DOHH2 (cell line): ENCODE results near the gene RECQL.

Source experiments
- H3F3A ChIP-seq: fragments of 200-600 bp; sonication (generic), shearing (Covaris generic); 2 replicates; pipeline ENCODE4 v1.6.0; 2016; ENCODE audit warnings: antibody characterized with exemption, mild to moderate bottlenecking; ENCODE audit not compliant: control insufficient read depth, insufficient read depth
- H3K27ac ChIP-seq: fragments of 200-600 bp; sonication (generic); 2 replicates; pipeline ENCODE4 v1.5.1; 2014; ENCODE audit warnings: low read depth, mild to moderate bottlenecking, low read length, moderate library complexity
- H3K27me3 ChIP-seq: fragments of 200-600 bp; sonication (generic); 2 replicates; pipeline ENCODE4 v1.6.1; 2014; ENCODE audit warnings: mild to moderate bottlenecking, low read length, mixed read lengths; ENCODE audit not compliant: control insufficient read depth
- H3K36me3 ChIP-seq: fragments of 200-600 bp; sonication (generic); 2 replicates; pipeline ENCODE4 v1.6.1; 2014; ENCODE audit warnings: mild to moderate bottlenecking, low read length, moderate library complexity, mixed read lengths; ENCODE audit not compliant: control insufficient read depth
- H3K4me1 ChIP-seq: fragments of 200-600 bp; sonication (generic); 2 replicates; pipeline ENCODE4 v1.6.1; 2014; ENCODE audit warnings: mild to moderate bottlenecking, low read length, mixed read lengths; ENCODE audit not compliant: control insufficient read depth
- H3K4me2 ChIP-seq: fragments of 200-600 bp; sonication (generic); 2 replicates; pipeline ENCODE4 v1.6.0; 2014; ENCODE audit warnings: mild to moderate bottlenecking, low read length, moderate library complexity
- H3K4me3 ChIP-seq: fragments of 200-600 bp; sonication (generic); 2 replicates; pipeline ENCODE4 v1.5.1; 2014; ENCODE audit warnings: mild to moderate bottlenecking, low read length, mixed read lengths
- H3K79me2 ChIP-seq: fragments of 200-600 bp; sonication (generic); 2 replicates; pipeline ENCODE4 v1.6.1; 2014; ENCODE audit warnings: mild to moderate bottlenecking, low read length, mixed read lengths; ENCODE audit not compliant: control insufficient read depth
- H3K9me2 ChIP-seq: fragments of 200-600 bp; sonication (generic); replicated peaks from 2 replicates; pipeline ENCODE4 v1.6.1; 2014; ENCODE audit warnings: mild to moderate bottlenecking, low read length, mixed read lengths; ENCODE audit not compliant: control insufficient read depth
- H3K9me3 ChIP-seq: fragments of 200-600 bp; sonication (generic); 2 replicates; pipeline ENCODE4 v1.6.1; 2014; ENCODE audit warnings: antibody characterized with exemption, low read length, mixed read lengths; ENCODE audit not compliant: control insufficient read depth, insufficient read depth
- H4K20me1 ChIP-seq: fragments of 200-600 bp; sonication (generic); 2 replicates; pipeline ENCODE4 v1.6.0; 2014; ENCODE audit warnings: low read depth, mild to moderate bottlenecking, antibody characterized with exemption, low read length, moderate library complexity; ENCODE audit not compliant: control insufficient read depth, insufficient read depth
- EZH2phosphoT487 ChIP-seq: fragments of 200-600 bp; sonication (generic); IDR thresholded peaks from 2 replicates; pipeline ENCODE4 v1.6.1; 2017; ENCODE audit warnings: borderline replicate concordance, mild to moderate bottlenecking, antibody characterized with exemption, low read length, moderate library complexity, mixed read lengths
- TF ChIP-seq, protein P1 (sequence below): fragments of 200-600 bp; sonication (generic); IDR thresholded peaks from one replicate; pipeline ENCODE4 v1.5.1; 2014; ENCODE audit warnings: antibody characterized with exemption, mild to moderate bottlenecking, low read depth, low read length; ENCODE audit not compliant: poor library complexity, severe bottlenecking

RECQL gene

DNA sequence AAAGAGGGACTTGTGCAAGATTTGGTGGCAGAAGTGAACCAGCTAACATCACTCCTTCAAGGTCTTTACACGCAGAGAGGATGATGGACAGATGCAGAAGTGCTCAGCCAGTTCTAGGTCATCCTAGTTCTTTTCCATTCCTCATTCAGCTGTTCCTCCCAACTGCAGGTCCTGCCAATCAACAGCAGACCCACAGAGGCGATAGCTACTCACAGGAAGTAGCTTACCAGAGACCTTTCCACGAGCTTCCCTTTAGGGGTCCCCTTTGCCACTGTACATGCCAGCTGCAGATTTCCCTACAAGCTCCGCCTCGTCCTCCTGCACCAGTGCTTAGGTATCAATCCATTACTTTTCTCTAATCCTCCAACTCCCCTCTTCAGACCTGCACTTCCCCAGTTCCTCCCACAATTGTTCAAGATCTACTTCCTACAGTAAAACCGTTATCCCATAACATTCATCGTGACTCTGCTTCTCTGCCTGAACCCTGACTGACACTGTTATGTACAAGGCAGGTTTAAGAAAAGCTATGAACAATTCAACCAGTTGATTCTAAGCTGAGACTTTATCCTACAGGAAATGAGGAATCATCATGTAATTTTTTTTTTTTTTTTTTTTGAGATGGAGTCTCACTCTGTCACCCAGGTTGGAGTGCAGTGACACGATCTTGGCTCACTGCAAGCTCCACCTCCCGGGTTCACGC is 22.5 kb downstream of the RECQL start:
- Histone ChIP-seq H3F3A (0 out of 2 replicates have a peak, but pooled peaks cover 3% of the 10 kb centered on the region), H3K9me3 (no peaks in the 10 kb centered on the region), H3K27ac (no peak overlapping the region), H3K9me2 (no peaks in the 10 kb centered on the region), H3K4me2 (no peak overlapping the region), H3K79me2 (no peaks in the 10 kb centered on the region), H3K4me1 (no peaks in the 10 kb centered on the region), H3K27me3 (no peaks in the 10 kb centered on the region), H4K20me1 (no peaks in the 10 kb centered on the region), H3K36me3 (peaks cover 82% of the 10 kb centered on the region), H3K4me3 (no peak overlapping the region)
- TF ChIP-seq, protein P1, sequence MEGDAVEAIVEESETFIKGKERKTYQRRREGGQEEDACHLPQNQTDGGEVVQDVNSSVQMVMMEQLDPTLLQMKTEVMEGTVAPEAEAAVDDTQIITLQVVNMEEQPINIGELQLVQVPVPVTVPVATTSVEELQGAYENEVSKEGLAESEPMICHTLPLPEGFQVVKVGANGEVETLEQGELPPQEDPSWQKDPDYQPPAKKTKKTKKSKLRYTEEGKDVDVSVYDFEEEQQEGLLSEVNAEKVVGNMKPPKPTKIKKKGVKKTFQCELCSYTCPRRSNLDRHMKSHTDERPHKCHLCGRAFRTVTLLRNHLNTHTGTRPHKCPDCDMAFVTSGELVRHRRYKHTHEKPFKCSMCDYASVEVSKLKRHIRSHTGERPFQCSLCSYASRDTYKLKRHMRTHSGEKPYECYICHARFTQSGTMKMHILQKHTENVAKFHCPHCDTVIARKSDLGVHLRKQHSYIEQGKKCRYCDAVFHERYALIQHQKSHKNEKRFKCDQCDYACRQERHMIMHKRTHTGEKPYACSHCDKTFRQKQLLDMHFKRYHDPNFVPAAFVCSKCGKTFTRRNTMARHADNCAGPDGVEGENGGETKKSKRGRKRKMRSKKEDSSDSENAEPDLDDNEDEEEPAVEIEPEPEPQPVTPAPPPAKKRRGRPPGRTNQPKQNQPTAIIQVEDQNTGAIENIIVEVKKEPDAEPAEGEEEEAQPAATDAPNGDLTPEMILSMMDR, result no peak
- TF ChIP-seq EZH2phosphoT487, result no peak

DNA sequence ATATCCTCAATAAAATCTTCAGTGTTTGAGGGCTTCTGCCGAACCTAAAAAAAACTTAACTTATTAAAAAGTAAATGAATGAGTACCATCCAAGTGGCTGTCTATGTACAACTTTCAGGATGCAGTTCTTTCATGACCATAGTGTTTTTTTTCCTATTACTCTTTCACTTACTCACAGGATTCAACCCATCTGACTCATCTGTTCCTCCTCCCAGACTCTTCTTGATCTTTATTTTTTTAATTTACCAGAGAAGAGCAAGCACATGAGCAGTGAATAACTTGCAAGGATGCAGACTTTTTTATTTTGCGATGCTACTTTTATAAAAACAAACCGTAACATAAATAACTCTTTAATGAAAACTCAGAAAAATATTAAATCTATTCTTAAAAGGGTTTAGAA is 24.5 kb downstream of the RECQL start:
- H3K36me3 ChIP-seq, result peaks cover 85% of the 10 kb centered on the region

DNA sequence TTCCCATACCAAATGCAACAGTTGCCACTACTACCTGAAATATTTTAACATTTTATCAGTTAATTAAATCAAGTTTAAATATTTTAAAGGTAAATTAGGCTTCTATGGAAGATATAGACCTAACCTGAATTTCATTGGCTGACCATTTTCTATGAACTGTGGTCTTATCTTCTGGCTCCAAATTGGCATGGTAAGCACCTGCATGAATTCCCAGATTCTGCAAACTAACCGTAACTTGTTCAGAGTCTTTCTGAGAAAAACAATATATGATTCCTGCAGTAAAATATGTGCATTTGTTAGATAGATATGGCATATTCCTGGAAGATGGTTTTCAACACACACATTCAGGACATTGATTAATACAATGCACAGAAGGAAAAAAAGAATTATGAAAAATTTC is 25.9 kb downstream of the RECQL start:
- no peaks in the 10 kb centered on the region for H3K27me3 ChIP-seq
- TF ChIP-seq, protein P1, result no peak
- no peak overlapping the region for H3K27ac ChIP-seq
- H3K4me3 ChIP-seq, result no peak overlapping the region
- H3F3A ChIP-seq, result 0 out of 2 replicates have a peak, but pooled peaks cover 3% of the 10 kb centered on the region
- H3K9me3 ChIP-seq, result no peaks in the 10 kb centered on the region
- H3K79me2 ChIP-seq, result no peaks in the 10 kb centered on the region
- no peaks in the 10 kb centered on the region for H4K20me1 ChIP-seq
- H3K9me2 ChIP-seq, result no peaks in the 10 kb centered on the region
- H3K36me3 ChIP-seq, result peaks cover 85% of the 10 kb centered on the region
- H3K4me1 ChIP-seq, result no peaks in the 10 kb centered on the region
- H3K4me2 ChIP-seq, result no peak overlapping the region

More for the DNA sequence above, 24.5 kb downstream of the RECQL start:
- Histone ChIP-seq H3K27me3 (no peaks in the 10 kb centered on the region), H4K20me1 (no peaks in the 10 kb centered on the region), H3K4me3 (no peak overlapping the region), H3K27ac (no peak overlapping the region), H3K9me2 (no peaks in the 10 kb centered on the region), H3K9me3 (no peaks in the 10 kb centered on the region), H3K4me2 (no peak overlapping the region), H3K79me2 (no peaks in the 10 kb centered on the region), H3F3A (0 out of 2 replicates have a peak, but pooled peaks cover 3% of the 10 kb centered on the region), H3K4me1 (no peaks in the 10 kb centered on the region)
- TF ChIP-seq EZH2phosphoT487, result no peak

DNA sequence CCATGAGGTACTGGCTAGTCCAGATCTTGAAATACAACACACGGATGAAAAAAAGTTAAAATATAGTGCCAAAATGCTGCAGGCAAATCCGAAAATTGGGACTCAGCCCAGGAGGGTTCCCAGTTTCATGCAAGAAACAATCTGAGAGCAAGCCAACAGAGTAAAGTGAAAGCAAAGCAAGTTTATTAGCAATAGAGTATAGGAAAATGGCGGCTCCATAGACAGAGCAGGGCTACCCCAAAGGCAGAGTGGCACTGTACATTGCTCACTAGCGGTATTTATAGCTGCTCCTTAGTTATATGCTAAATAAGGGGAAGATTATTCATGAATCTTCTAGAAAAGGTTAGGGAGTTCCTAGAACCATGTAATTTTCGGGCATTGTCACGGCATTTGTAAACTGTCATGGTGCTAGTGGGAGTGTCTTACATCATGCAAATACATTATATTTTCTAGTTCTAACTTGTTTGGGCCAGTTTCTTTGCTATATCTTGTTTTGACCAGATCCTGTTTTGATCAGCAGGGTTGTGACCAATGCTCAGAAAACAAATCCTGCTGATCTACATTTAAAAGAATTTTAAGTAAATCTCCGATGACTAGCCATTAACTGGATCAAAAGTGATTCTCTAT is 29.1 kb downstream of the RECQL start:
- H3K4me1 ChIP-seq, result no peaks in the 10 kb centered on the region
- H3F3A ChIP-seq, result 0 out of 2 replicates have a peak, but pooled peaks cover 3% of the 10 kb centered on the region
- H3K9me3 ChIP-seq, result no peaks in the 10 kb centered on the region
- H3K27ac ChIP-seq, result no peak overlapping the region
- H3K79me2 ChIP-seq, result no peaks in the 10 kb centered on the region
- H3K4me2 ChIP-seq, result no peak overlapping the region
- TF ChIP-seq, protein P1, result no peak
- H3K4me3 ChIP-seq, result no peak overlapping the region
- H4K20me1 ChIP-seq, result no peaks in the 10 kb centered on the region
- H3K36me3 ChIP-seq, result peaks cover 80% of the 10 kb centered on the region
- no peaks in the 10 kb centered on the region for H3K27me3 ChIP-seq
- no peaks in the 10 kb centered on the region for H3K9me2 ChIP-seq
